Liver (tissue), 9 donors: ENCODE results near the gene RMRP. TPM values are rescaled to one million over a fixed set of nuclear protein-coding genes. Genes with fewer than 3 reads are reported as not detected.
"Not testable (repeated sequence)": the region's sequence is repeated elsewhere in the genome, so short reads cannot be mapped to it uniquely, and the experiment has no call there.

ENCODE experiments used
- DNase-seq: peaks from one replicate; pipeline ENCODE4 v3.0.0-alpha.2; 2017; ENCODE audit warnings: low spot score
- H3K27ac ChIP-seq, 2 donors: one replicate each; pipeline ENCODE4 v1.7.0; 2013; ENCODE audit warnings: inconsistent platforms in 2 of 2, low read length in 2 of 2, control low read depth in 1 of 2, low read depth in 1 of 2, mild to moderate bottlenecking in 1 of 2
- H3K27me3 ChIP-seq, 4 donors: one replicate each; pipeline versions ENCODE4 v1.6.1 to v1.7.0; 2013; ENCODE audit warnings: low read length in 3 of 4, inconsistent platforms in 1 of 4, mild to moderate bottlenecking in 1 of 4, moderate library complexity in 1 of 4; ENCODE audit not compliant: control insufficient read depth in 4 of 4, insufficient read depth in 4 of 4
- H3K36me3 ChIP-seq, 4 donors: one replicate each; pipeline versions ENCODE4 v1.6.1 to v1.7.0; 2013; ENCODE audit warnings: low read length in 3 of 4, mild to moderate bottlenecking in 3 of 4, low read depth in 1 of 4, moderate library complexity in 1 of 4; ENCODE audit not compliant: control insufficient read depth in 4 of 4, insufficient read depth in 3 of 4
- H3K4me1 ChIP-seq, 4 donors: one replicate each; pipeline versions ENCODE4 v1.6.1 to v1.7.0; 2013; ENCODE audit warnings: low read length in 3 of 4, mild to moderate bottlenecking in 3 of 4, moderate library complexity in 1 of 4; ENCODE audit not compliant: control insufficient read depth in 4 of 4, insufficient read depth in 4 of 4
- H3K4me3 ChIP-seq, 3 donors: one replicate each; pipeline versions ENCODE4 v1.6.1 to v1.7.0; 2013; ENCODE audit warnings: low read length in 3 of 3, control low read depth in 1 of 3, low read depth in 1 of 3, mild to moderate bottlenecking in 1 of 3
- H3K9ac ChIP-seq, 2 donors: one replicate each; pipeline ENCODE4 v1.7.0; 2013; ENCODE audit warnings: low read length in 2 of 2, mild to moderate bottlenecking in 2 of 2, moderate library complexity in 2 of 2, control low read depth in 1 of 2, low read depth in 1 of 2
- H3K9me3 ChIP-seq, 4 donors: one replicate each; pipeline versions ENCODE4 v1.6.1 to v1.7.0; 2013; ENCODE audit warnings: low read length in 3 of 4; ENCODE audit not compliant: control insufficient read depth in 4 of 4
- EGR1 ChIP-seq, 2 donors: IDR thresholded peaks; 2 replicates each; pipeline ENCODE4 v1.6.1; 2016 to 2018; ENCODE audit warnings: antibody characterized with exemption in 2 of 2, low read depth in 2 of 2
- WGBS: extraction: QIAGEN DNeasy Blood & Tissue Kit; methylation state at CpG from one replicate; pipeline ENCODE4 v1.1.7; 2013; 5-methylcytosine and 5-hydroxymethylcytosine counted together
- polyA plus RNA-seq, 2 donors: library from polyadenylated mRNA; stranded (reverse) in 1 of 2; unstranded in 1 of 2; fragments of 200-250 nt in 1 of 2; fragments of >200 nt in 1 of 2; fragmentation: Nextera tagmentation in 1 of 2; extraction: Ambion mirVana in 1 of 2; gene quantifications; one replicate each; pipeline versions ENCODE4 v1.2.1 to v1.2.3, GENCODE V29; 2013 to 2015
- total RNA-seq, 2 donors: library from RNA; depleted of rRNA; stranded (reverse); fragments of >200 nt; gene quantifications; one replicate each; pipeline ENCODE4 v1.2.3, GENCODE V29; 2014
- TF ChIP-seq, protein P1 (sequence below): fragments of 150-350 bp; IDR thresholded peaks from 2 replicates; pipeline ENCODE4 v1.5.1; 2017; ENCODE audit warnings: improper control_type of control experiment, low read depth, low read length; ENCODE audit not compliant: missing input control
- TF ChIP-seq, protein P2 (sequence below): IDR thresholded peaks from 2 replicates; pipeline ENCODE4 v1.6.1; 2016; ENCODE audit warnings: antibody characterized with exemption
- donor health status: healthy.
- donor health status: healthy.
- donor health status: healthy.
- donor health status: healthy.
- donor health status: healthy.

RMRP gene
- total and polyA plus RNA-seq, 4 donors = 5.3 to 67,037 (median 2,677) TPM

DNA sequence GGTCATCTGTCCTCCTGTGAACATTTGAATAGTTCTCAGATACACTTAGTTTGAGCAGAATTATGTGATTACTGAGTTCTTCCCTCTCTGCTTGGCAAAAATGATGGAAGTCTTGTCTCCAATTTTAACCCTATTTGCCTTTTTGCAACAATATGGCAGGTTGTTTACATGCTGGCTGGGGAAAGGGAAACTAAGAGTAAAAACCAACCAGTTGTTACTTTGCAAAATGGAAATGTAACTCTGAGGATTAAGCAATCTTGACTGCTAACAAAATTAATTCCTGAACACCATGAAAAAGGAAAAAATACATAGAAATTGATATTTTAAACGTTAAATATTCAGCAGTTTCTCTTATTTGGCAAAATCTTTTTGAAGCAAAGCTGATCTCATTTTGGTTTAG, 18.2 kb downstream of the RMRP start:
- no peak for TF ChIP-seq EGR1 (IDR thresholded peaks at IDR 0.05; ENCODE audit: low read depth in 2 of 2)
- TF ChIP-seq, protein P1, sequence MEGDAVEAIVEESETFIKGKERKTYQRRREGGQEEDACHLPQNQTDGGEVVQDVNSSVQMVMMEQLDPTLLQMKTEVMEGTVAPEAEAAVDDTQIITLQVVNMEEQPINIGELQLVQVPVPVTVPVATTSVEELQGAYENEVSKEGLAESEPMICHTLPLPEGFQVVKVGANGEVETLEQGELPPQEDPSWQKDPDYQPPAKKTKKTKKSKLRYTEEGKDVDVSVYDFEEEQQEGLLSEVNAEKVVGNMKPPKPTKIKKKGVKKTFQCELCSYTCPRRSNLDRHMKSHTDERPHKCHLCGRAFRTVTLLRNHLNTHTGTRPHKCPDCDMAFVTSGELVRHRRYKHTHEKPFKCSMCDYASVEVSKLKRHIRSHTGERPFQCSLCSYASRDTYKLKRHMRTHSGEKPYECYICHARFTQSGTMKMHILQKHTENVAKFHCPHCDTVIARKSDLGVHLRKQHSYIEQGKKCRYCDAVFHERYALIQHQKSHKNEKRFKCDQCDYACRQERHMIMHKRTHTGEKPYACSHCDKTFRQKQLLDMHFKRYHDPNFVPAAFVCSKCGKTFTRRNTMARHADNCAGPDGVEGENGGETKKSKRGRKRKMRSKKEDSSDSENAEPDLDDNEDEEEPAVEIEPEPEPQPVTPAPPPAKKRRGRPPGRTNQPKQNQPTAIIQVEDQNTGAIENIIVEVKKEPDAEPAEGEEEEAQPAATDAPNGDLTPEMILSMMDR = no peak
- TF ChIP-seq, protein P2, sequence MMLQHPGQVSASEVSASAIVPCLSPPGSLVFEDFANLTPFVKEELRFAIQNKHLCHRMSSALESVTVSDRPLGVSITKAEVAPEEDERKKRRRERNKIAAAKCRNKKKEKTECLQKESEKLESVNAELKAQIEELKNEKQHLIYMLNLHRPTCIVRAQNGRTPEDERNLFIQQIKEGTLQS = no peak
- Histone ChIP-seq H3K4me3 (no peak overlapping the region), H3K27me3 (no peaks in the 10 kb centered on the region), H3K9me3 (no peaks in the 10 kb centered on the region), H3K9ac (no peak overlapping the region), H3K27ac (no peak overlapping the region), H3K36me3 (no peaks in the 10 kb centered on the region), H3K4me1 (no peaks in the 10 kb centered on the region)
- no peak for DNase-seq
- 89% methylated on average over 1 of the region's 1 CpG for WGBS

DNA sequence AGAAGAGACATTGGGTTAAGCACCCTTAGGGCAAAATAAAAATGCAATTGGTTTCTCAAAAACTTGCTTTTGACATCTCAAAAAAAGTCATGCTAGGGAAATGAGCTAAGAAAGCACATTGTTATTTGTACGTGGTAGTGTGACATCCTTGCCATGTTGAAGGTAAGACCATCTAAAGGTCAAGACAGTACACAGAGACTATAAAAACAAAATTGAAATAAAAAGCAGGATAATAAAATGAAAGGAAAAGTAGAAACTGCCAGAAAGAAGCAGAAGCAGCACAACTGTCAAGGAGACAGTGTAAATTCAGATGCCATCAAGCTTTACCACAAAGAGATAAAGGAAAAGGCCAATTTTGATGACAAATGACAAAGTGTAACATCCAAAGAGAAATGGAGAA, 18.6 kb downstream of the RMRP start:
- 68% methylated on average over 1 of the region's 1 CpG for WGBS
- H3K36me3 ChIP-seq, H3K9ac ChIP-seq, H3K4me1 ChIP-seq, H3K4me3 ChIP-seq, H3K27me3 ChIP-seq, H3K27ac ChIP-seq, H3K9me3 ChIP-seq, DNase-seq: not testable (repeated sequence)

DNA sequence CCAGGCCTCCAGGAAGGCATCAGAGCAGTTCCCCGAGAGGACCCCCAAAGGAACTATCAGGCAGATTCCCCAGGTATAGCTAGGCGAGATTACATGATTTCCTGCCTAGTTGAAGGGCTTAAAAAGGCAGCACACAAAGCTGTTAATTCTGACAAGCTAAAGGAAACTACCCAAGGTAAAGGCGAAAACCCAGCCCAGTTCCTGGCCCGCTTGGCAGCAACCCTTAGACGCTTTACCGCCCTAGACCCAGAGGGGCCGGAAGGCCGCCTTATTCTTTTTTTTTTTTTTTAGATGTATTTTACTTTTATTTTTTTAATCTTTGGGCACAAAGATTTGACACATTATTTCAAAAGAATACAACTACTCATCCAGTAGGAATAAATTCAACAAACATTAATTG, 19.1 kb downstream of the RMRP start:
- H3K27ac ChIP-seq, H3K9ac ChIP-seq, H3K9me3 ChIP-seq, H3K27me3 ChIP-seq, DNase-seq, H3K36me3 ChIP-seq, H3K4me1 ChIP-seq, H3K4me3 ChIP-seq: not testable (repeated sequence)
- 62% methylated on average over 7 of the region's 8 CpGs for WGBS

DNA sequence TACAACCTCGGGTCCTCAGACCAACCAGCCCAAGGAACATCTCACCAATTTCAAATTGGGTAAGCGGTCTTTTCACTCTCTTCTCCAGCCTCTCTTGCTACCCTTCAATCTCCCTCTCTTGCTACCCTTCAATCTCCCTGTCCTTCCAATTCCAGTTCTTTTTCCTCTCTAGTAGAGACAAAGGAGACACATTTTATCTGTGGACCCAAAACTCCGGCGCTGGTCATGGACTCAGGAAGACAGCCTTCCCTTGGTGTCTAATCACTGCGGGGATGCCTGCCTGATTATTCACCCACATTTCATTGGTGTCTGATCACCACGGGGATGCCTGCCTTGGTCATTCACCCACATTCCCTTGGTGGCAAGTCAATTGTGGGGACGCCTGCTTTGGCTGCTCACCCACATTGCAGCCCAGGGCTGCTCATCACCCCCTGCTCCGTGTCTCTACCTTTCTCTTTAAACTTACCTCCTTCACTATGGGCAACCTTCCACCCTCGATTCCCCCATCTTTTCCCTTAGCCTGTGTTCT, 20.3 kb downstream of the RMRP start:
- H3K27ac ChIP-seq, H3K27me3 ChIP-seq, H3K36me3 ChIP-seq, DNase-seq, H3K9me3 ChIP-seq, H3K4me3 ChIP-seq, H3K4me1 ChIP-seq, H3K9ac ChIP-seq: not testable (repeated sequence)
- 95% methylated on average over 9 of the region's 9 CpGs for whole genome bisulfite sequencing

DNA sequence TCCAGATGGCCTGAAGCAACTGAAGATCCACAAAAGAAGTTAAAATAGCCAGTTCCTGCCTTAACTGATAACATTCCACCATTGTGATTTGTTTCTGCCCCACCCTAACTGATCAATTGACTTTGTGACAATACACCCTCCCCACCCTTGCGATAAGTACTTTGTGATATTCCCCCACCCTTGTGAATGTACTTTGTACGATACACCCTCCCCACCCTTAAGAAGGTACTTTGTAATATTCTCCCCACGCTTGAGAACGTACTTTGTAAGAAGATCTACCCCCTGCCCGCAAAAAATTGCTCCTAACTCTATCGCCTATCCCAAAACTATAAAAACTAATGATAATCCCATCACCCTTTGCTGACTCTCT, 21.0 kb downstream of the RMRP start:
- H3K9ac ChIP-seq, H3K4me1 ChIP-seq, H3K4me3 ChIP-seq, H3K36me3 ChIP-seq, H3K27me3 ChIP-seq, DNase-seq, H3K9me3 ChIP-seq: not testable (repeated sequence)
- H3K27ac ChIP-seq = peak overlapping the region in 1 of 2 donors; percentile 28
- WGBS = 98% methylated on average over 6 of the region's 6 CpGs
